Activated B cell treated with CpG ODN at 0.5 μM for 24 hours (primary cell): Measurements from ENCODE around the gene WNT4. TPM values are rescaled to one million over a fixed set of nuclear protein-coding genes. Genes with fewer than 3 reads are reported as not detected.

ENCODE experiments used
- ATAC-seq: fragments of 200-7000 bp; cut with Tn5 transposase; one replicate; pipeline ENCODE4 v1.10.0; 2021; ENCODE audit warnings: low read depth, mild to moderate bottlenecking, moderate library complexity
- CTCF ChIA-PET: fragments of 350-600 bp; sonication (Branson Sonifier 250); formaldehyde crosslinking; loops from one replicate; lab custom pipeline; 2021; ENCODE audit warnings: antibody characterized with exemption; lab: Charles Lee
- POLR2A ChIA-PET: fragments of 350-600 bp; sonication (Branson Sonifier 250); formaldehyde crosslinking; loops from one replicate; lab custom pipeline; 2021; ENCODE audit warnings: antibody characterized with exemption; lab: Charles Lee
- DNase-seq: peaks from one replicate; pipeline ENCODE4 v3.0.0; 2022
- H3K27ac Mint-ChIP-seq: one replicate; pipeline ENCODE4 v1.8.0; 2020; ENCODE audit warnings: mixed read lengths
- H3K27me3 Mint-ChIP-seq: one replicate; pipeline ENCODE4 v1.8.0; 2021; ENCODE audit warnings: mixed read lengths
- H3K36me3 Mint-ChIP-seq: one replicate; pipeline ENCODE4 v1.8.0; 2021; ENCODE audit warnings: low read depth, mixed read lengths
- H3K4me1 Mint-ChIP-seq: one replicate; pipeline ENCODE4 v1.8.0; 2021; ENCODE audit warnings: mixed read lengths
- H3K4me3 Mint-ChIP-seq: one replicate; pipeline ENCODE4 v1.8.0; 2020; ENCODE audit warnings: mild to moderate bottlenecking, mixed read lengths
- H3K9me3 Mint-ChIP-seq: one replicate; pipeline ENCODE4 v1.8.0; 2020; ENCODE audit warnings: mixed read lengths
- CTCF ChIP-seq: fragments of 200-600 bp; IDR thresholded peaks from one replicate; pipeline ENCODE4 v1.8.0; 2022; ENCODE audit warnings: antibody characterized with exemption, mild to moderate bottlenecking
- intact Hi-C: fragments of 100-400 bp; cut with micrococcal nuclease; formaldehyde crosslinking; loops from one replicate; pipeline ENCODE4 v1.15.1; 2024
- total RNA-seq: library from RNA; stranded (reverse); gene quantifications from 2 replicates; pipeline ENCODE4 v1.2.3, GENCODE V29; 2022

WNT4 gene
- total RNA-seq, 1 donor from 2014 or later, result 7.9 TPM

- no peaks in the 10 kb centered on the region for H3K9me3 Mint-ChIP-seq
- H3K4me3 Mint-ChIP-seq, result no peak overlapping the region
- ChIA-PET POLR2A (no interaction called here), CTCF (no interaction called here)
- ATAC-seq, result no peak
- peaks cover 17% of the 10 kb centered on the region for H3K27me3 Mint-ChIP-seq
- no peak overlapping the region for H3K27ac Mint-ChIP-seq
- TF ChIP-seq CTCF, result no peak
- no peak for DNase-seq
- intact Hi-C loops, result no loop called here
- no peaks in the 10 kb centered on the region for H3K36me3 Mint-ChIP-seq
- peaks cover 2% of the 10 kb centered on the region for H3K4me1 Mint-ChIP-seq
These were observed 14.6 kb upstream of the WNT4 start for GRCh38 chr1:22157359-22157966.

GRCh38 chr1:22155517-22155916 is 12.6 kb upstream of the WNT4 start:
- TF ChIP-seq CTCF, result no peak
- no peak for ATAC-seq
- Mint-ChIP-seq H3K27ac (no peak overlapping the region), H3K36me3 (no peaks in the 10 kb centered on the region), H3K4me3 (no peak overlapping the region), H3K27me3 (peaks cover 21% of the 10 kb centered on the region), H3K4me1 (peaks cover 2% of the 10 kb centered on the region), H3K9me3 (no peaks in the 10 kb centered on the region)
- ChIA-PET CTCF (no interaction called here), POLR2A (no interaction called here)
- intact Hi-C loops, result no loop called here
- no peak for DNase-seq

GRCh38 chr1:22154626-22155025 is 11.7 kb upstream of the WNT4 start:
- TF ChIP-seq CTCF, result no peak
- Mint-ChIP-seq H3K9me3 (no peaks in the 10 kb centered on the region), H3K4me3 (no peak overlapping the region), H3K27me3 (peaks cover 25% of the 10 kb centered on the region), H3K4me1 (peaks cover 2% of the 10 kb centered on the region), H3K27ac (no peak overlapping the region), H3K36me3 (no peaks in the 10 kb centered on the region)
- ChIA-PET CTCF (no interaction called here), POLR2A (no interaction called here)
- intact Hi-C loops, result no loop called here
- no peak for ATAC-seq
- no peak for DNase-seq

GRCh38 chr1:22153660-22154437 is 11.0 kb upstream of the WNT4 start:
- no peak for ATAC-seq
- Mint-ChIP-seq H3K4me3 (no peak overlapping the region), H3K36me3 (no peaks in the 10 kb centered on the region), H3K9me3 (no peaks in the 10 kb centered on the region), H3K27ac (no peak overlapping the region), H3K4me1 (peaks cover 2% of the 10 kb centered on the region), H3K27me3 (peaks cover 31% of the 10 kb centered on the region)
- POLR2A ChIA-PET, result interaction anchor here (0.6 kb wide), 1 partner anchor 383 kb away, joined by 5 read pairs; no protein-coding TSS in a partner anchor
- CTCF ChIA-PET, result no interaction called here
- intact Hi-C loops, result no loop called here
- no peak for TF ChIP-seq CTCF
- no peak for DNase-seq

GRCh38 chr1:22150923-22151322 is 8.0 kb upstream of the WNT4 start:
- no peak for TF ChIP-seq CTCF
- Mint-ChIP-seq H3K9me3 (no peaks in the 10 kb centered on the region), H3K36me3 (no peaks in the 10 kb centered on the region), H3K4me1 (no peaks in the 10 kb centered on the region), H3K27ac (no peak overlapping the region), H3K27me3 (peaks cover 40% of the 10 kb centered on the region), H3K4me3 (no peak overlapping the region)
- DNase-seq (no peak), ATAC-seq (no peak)
- POLR2A ChIA-PET, result no interaction called here
- intact Hi-C loops, result no loop called here
- CTCF ChIA-PET, result no interaction called here
